Stimulated activated naive CD4-positive, alpha-beta T cell (primary cell): Measurements from ENCODE around the gene CCDC13.

Source experiments
- DNase-seq, 6 experiments: peaks; one replicate each; lab custom pipeline; 2025; lab: John Stamatoyannopoulos, UW

The CCDC13 gene

GRCh38 chr3:42799376-42799775 is 26.3 kb upstream of the CCDC13 start:
- no peak for DNase-seq

GRCh38 chr3:42796332-42796885 is 23.4 kb upstream of the CCDC13 start:
- DNase-seq = no peak

- DNase-seq = no peak
These were observed 22.6 kb upstream of the CCDC13 start for GRCh38 chr3:42795621-42796181.

- no peak for DNase-seq
These were observed 17.7 kb upstream of the CCDC13 start for GRCh38 chr3:42790714-42791229.

- no peak for DNase-seq
These were observed 13.6 kb upstream of the CCDC13 start for GRCh38 chr3:42786631-42787030.

GRCh38 chr3:42786212-42786611 is 13.2 kb upstream of the CCDC13 start:
- no peak for DNase-seq

GRCh38 chr3:42780892-42781700 is 8.0 kb upstream of the CCDC13 start:
- DNase-seq = peak in 4 of 6 experiments; percentile 2 to 67 (median 50)

- DNase-seq = no peak
These were observed 7.3 kb upstream of the CCDC13 start for GRCh38 chr3:42780398-42780797.

- DNase-seq = no peak
These were observed 5.6 kb upstream of the CCDC13 start for GRCh38 chr3:42778644-42779043.

- no peak for DNase-seq
These were observed 327 bp upstream of the CCDC13 start for GRCh38 chr3:42773409-42773751.

GRCh38 chr3:42771271-42771670 is 1.8 kb downstream of the CCDC13 start:
- DNase-seq = no peak

GRCh38 chr3:42769477-42770131 is 3.4 kb downstream of the CCDC13 start:
- DNase-seq = no peak

GRCh38 chr3:42764561-42765295 is 8.3 kb downstream of the CCDC13 start:
- no peak for DNase-seq

- no peak for DNase-seq
These were observed 8.9 kb downstream of the CCDC13 start for GRCh38 chr3:42764115-42764514.

- no peak for DNase-seq
These were observed 10.0 kb downstream of the CCDC13 start for GRCh38 chr3:42763021-42763420.

- DNase-seq = no peak
These were observed 10.9 kb downstream of the CCDC13 start for GRCh38 chr3:42762046-42762724.

GRCh38 chr3:42758126-42758525 is 14.9 kb downstream of the CCDC13 start:
- no peak for DNase-seq

GRCh38 chr3:42756681-42757213 is 16.3 kb downstream of the CCDC13 start:
- no peak for DNase-seq

GRCh38 chr3:42755681-42756578 is 17.1 kb downstream of the CCDC13 start:
- peak in 2 of 6 experiments; percentile 11 to 25 for DNase-seq

GRCh38 chr3:42753757-42754156 is 19.3 kb downstream of the CCDC13 start:
- DNase-seq = no peak
